A549 (cell line): ENCODE data around the gene SUPT20H.

Experiments
- CHD4 ChIP-seq: fragments of 200-600 bp; sonication (generic); IDR thresholded peaks from 2 replicates; pipeline ENCODE4 v1.6.1; 2016; ENCODE audit warnings: antibody characterized with exemption, mild to moderate bottlenecking, borderline replicate concordance
- EP300 ChIP-seq, 2 experiments: fragments of >200 bp; sonication (Bioruptor Twin); formaldehyde crosslinking; IDR thresholded peaks; 2 replicates in 1 of 2; 3 replicates in 1 of 2; pipeline ENCODE4 v1.6.1; 2016 to 2017
- MAZ ChIP-seq: fragments of 150-350 bp; IDR thresholded peaks from 2 replicates; pipeline ENCODE4 v1.6.1; 2014; ENCODE audit warnings: antibody characterized with exemption, low read depth, low read length, borderline replicate concordance
- RFX5 ChIP-seq: fragments of 450-650 bp; IDR thresholded peaks from 2 replicates; pipeline ENCODE4 v1.7.1; 2014; ENCODE audit warnings: antibody characterized with exemption, mild to moderate bottlenecking, moderate library complexity
- TF ChIP-seq, protein P1 (sequence below): fragments of >200 bp; sonication (Bioruptor Twin); formaldehyde crosslinking; IDR thresholded peaks from 3 replicates; pipeline ENCODE4 v1.5.1; 2016
- TF ChIP-seq, protein P2 (sequence below): fragments of 450-650 bp; IDR thresholded peaks from 2 replicates; pipeline ENCODE4 v1.6.1; 2014; ENCODE audit warnings: antibody characterized with exemption

DNA sequence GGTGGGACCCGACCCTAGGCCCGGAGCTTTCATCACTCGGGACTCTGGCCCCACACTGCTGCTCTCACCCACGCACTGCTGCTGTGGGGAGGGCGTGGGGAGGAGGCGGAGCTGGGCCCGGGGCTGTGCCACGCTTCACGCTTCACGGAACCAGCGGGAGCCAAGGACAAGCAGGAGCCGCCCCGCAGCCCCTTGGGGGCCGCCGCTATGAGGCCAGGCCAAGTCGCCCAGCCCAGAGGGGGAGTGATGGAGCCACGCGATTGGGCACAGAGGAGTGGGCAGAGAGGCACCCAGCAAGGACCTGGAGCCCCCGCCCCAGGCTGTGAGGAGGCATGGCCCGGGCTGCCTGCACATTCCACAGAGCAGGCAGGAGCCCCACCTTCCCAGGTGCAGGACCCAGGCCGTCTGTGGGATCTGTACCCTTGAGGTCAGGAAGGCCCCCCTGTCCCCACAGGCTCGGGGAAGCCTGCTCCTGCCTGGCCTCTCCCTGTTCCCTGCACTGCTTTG is 10.2 kb upstream of the SUPT20H start:
- TF ChIP-seq, protein P1, sequence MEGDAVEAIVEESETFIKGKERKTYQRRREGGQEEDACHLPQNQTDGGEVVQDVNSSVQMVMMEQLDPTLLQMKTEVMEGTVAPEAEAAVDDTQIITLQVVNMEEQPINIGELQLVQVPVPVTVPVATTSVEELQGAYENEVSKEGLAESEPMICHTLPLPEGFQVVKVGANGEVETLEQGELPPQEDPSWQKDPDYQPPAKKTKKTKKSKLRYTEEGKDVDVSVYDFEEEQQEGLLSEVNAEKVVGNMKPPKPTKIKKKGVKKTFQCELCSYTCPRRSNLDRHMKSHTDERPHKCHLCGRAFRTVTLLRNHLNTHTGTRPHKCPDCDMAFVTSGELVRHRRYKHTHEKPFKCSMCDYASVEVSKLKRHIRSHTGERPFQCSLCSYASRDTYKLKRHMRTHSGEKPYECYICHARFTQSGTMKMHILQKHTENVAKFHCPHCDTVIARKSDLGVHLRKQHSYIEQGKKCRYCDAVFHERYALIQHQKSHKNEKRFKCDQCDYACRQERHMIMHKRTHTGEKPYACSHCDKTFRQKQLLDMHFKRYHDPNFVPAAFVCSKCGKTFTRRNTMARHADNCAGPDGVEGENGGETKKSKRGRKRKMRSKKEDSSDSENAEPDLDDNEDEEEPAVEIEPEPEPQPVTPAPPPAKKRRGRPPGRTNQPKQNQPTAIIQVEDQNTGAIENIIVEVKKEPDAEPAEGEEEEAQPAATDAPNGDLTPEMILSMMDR, result no peak
- TF ChIP-seq, protein P2, sequence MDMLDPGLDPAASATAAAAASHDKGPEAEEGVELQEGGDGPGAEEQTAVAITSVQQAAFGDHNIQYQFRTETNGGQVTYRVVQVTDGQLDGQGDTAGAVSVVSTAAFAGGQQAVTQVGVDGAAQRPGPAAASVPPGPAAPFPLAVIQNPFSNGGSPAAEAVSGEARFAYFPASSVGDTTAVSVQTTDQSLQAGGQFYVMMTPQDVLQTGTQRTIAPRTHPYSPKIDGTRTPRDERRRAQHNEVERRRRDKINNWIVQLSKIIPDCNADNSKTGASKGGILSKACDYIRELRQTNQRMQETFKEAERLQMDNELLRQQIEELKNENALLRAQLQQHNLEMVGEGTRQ, result no peak
- TF ChIP-seq CHD4 (no peak), RFX5 (no peak), MAZ (no peak), EP300 (IDR thresholded peaks at IDR 0.05) (no peak)
